GM12801 (cell line): ENCODE measurements around the gene NOA1.

ENCODE experiments used
- CTCF ChIP-seq: IDR thresholded peaks from one replicate; pipeline ENCODE4 v1.5.1; 2011; ENCODE audit warnings: control low read depth; ENCODE audit not compliant: insufficient read length; ENCODE audit errors: extremely low read depth

NOA1 gene

GRCh38 chr4:56976283-56976836 is 1.0 kb downstream of the NOA1 start:
- TF ChIP-seq CTCF, result no peak

- no peak for TF ChIP-seq CTCF
Observed at GRCh38 chr4:56973336-56973735, 4.1 kb downstream of the NOA1 start.

GRCh38 chr4:56972809-56973208 is 4.6 kb downstream of the NOA1 start:
- no peak for TF ChIP-seq CTCF

GRCh38 chr4:56972389-56972788 is 5.0 kb downstream of the NOA1 start:
- TF ChIP-seq CTCF, result no peak

GRCh38 chr4:56971383-56971782 is 6.0 kb downstream of the NOA1 start:
- no peak for TF ChIP-seq CTCF

- TF ChIP-seq CTCF, result no peak
Observed at GRCh38 chr4:56961107-56961500, 16.3 kb downstream of the NOA1 start.

GRCh38 chr4:56959100-56959499 is 18.3 kb downstream of the NOA1 start:
- no peak for TF ChIP-seq CTCF

GRCh38 chr4:56958111-56958517 is 19.3 kb downstream of the NOA1 start:
- TF ChIP-seq CTCF, result no peak
